HG02610 (cell line): ENCODE measurements around the gene CCDC92.
A peak's percentile ranks its signal among the peaks of the same experiment; 100 is the strongest.

ENCODE experiments used
- ATAC-seq: cut with Tn5 transposase; IDR thresholded peaks from one replicate; pipeline ENCODE4 v1.9.1; 2021; ENCODE audit warnings: mild to moderate bottlenecking, moderate library complexity; ENCODE audit not compliant: unreplicated experiment

The CCDC92 gene

DNA sequence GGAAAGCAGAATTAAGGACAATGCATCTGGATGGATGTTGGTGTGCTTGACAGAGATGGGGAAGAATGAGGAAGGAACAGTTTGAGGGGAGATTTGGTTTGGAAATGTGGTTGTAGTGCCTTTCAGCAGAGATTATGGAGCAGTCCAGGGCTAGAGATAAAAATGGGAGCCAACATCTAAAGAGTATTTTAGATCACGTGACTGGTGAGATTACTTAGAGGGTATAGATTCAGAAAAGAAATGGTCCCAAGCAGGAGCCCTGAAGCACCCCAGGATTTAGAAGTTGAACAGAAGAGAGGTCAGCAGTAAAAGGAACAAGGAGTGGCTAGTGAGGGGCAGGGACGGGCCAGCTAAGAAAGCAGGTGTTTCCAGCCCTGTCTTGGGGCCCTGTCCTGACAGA lies 30.0 kb upstream of the CCDC92 start:
- ATAC-seq: no peak

DNA sequence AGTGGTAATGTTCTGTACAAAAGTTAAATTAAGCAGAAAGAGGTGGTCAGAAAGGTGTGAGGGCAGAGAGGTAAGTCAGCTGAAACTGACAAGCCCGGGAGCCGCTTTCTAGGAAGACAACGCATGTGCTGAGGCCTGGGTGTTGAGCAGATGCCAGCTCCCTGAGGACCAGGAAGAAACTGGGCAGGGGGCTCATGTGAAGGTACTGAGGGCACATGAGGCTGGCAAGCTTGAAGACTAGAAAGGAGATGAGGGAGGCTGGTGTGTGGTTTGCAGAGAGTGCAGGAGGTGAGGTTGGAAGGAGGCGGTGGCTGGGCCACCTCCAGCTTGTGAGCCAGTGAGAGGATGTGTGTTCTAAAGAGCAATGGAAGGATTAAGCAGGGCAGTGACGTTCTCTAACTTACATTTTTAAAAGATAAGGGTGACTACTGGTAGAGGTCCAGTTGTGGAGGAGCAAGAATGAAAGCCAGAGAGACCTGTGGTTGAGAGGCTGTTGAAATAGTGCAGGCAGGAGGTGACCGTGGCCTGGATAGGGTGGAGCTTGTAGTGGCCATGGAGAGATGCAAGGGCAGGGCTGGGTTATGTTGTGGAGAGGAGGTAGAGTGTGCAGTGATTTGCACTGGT lies 29.5 kb upstream of the CCDC92 start:
- ATAC-seq: no peak

DNA sequence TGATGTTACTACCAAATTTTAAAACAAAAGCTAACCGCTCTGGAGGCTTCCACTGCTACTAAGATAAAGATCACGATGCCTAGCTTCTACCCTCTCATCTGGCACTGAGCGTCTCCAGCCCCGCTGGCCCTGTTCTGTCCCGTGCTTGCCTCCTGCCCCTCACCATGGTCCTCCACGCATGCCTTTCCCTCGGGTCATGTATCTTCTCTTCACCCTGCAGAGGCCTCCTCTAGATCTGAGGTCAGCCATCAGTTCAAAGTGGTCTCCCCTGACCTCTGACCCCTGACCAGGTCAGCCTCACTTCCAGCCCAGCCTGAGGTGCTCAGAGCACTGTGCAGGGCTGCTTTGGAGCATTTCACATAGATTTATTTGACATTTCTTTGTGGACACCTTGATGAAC lies 28.7 kb upstream of the CCDC92 start:
- no peak for ATAC-seq

DNA sequence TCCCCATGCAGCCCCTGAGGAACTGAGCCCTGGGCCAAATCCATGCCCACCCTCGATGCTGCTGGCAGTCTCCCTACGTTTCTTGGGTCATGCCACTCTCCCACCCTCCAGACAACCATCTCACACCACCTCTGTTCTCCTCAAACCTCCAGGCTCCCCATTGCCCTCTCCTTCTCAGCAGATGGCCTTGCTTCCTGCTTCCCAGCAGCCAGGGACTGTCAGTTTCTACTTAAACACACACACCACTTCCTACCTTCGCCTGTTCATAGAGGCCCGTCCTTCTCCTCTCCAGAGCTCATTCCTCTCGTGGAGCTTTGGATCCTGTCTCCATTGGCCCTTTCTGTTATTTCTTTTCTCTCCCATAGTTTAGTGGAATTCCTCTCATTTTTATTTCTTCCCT lies 27.5 kb upstream of the CCDC92 start:
- ATAC-seq: no peak

DNA sequence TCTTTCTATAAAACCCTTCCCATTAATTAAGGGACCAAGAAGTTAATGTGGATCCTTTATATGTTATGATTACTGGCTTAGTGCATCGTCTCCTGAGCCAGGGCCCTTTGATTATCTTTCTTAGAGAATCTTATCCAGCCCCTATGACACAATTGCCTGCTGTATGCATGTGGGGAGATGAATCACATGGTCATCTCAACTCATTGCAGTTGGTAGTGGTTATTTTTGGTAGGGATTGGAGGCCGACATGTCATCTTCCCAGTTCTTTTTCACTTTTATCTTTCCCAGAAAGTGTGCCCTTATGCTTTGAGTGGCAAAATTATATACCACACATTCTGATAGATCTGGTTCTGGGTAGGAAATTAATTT lies 26.3 kb upstream of the CCDC92 start:
- ATAC-seq: no peak

DNA sequence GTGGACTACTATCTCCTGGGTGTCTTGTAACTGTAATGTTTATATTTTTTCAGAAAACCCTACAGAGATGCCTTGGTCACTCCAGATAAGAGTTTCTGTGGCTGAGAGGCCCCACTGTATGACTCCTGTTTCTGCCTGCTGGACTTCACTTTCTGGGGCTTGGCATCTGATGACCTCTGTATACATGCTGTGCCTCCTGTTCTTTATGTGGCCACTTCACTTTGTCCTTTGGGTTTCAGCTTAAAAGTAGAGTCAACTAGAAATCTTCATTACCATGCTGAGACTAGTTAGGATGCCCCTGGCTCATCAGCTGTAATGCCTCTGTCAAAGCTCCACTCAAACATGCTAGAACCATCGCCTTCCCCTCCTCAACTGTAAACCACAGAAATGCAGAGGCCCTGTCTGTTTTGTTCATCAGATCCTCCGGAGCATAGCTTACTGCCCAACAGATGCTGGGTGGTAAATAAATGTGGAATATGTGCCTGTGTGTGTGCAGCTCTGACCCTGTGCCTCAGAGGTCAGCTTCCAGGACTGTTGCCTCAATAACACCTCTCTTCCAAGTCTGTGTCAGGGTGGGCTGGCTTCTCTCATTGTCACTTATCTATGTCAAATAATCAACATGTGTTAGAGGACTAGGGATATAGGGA lies 25.8 kb upstream of the CCDC92 start:
- ATAC-seq: no peak

DNA sequence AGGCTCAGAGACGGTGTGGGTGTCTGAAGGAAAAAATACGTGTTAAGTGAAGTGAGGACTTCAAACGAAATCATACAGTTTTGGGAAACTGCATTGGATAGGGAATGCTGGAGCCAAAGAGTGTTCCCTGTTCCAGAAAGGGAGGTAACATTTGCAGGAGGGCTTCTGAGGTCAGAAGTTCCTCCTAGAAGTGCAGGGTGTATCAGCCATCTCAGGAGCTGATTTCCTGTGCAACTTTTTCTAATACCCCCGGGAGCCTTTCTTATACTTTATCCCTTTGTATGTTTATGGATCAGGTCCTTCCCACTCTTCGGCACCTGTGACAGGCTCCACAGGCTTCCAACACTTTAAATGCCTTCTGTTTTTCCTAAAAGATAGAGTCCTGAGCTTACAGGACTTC lies 25.3 kb upstream of the CCDC92 start:
- no peak for ATAC-seq

DNA sequence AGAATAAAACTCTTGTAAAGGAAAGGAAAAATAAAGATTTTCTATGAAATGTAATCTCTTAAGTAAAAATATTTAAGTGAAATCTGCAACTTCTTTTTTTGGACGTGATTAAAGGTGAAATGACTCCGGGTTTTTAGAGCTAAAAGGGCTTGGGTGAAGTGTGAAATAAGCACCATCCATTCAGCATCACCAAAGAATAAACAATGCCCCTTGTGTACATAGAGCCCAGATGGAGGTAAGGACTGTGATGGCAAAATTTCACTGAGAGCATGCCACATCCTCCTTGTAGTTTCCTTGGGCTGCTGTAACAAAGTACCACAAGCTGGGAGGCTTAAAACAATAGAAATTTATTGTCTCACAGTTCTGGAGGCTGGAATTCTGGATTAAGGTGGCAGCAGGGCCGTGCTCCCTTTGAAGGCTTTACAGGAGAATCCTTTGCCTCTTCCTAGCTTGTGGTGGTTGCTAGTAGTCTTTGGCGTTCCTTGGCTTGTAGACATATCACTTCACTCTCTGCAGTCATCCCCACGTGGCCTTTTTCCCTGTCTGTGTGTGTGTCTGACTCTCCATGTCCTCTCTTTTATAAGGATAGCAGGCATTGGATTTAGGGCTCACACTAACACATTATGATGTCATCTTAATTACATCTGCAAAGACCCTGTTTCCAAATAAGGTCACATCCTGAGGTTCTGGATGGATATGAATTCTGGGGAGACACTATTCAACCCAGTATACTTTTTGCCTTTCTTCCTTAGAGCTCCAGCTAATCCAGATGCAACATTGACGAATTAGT lies 24.6 kb upstream of the CCDC92 start:
- ATAC-seq: no peak

DNA sequence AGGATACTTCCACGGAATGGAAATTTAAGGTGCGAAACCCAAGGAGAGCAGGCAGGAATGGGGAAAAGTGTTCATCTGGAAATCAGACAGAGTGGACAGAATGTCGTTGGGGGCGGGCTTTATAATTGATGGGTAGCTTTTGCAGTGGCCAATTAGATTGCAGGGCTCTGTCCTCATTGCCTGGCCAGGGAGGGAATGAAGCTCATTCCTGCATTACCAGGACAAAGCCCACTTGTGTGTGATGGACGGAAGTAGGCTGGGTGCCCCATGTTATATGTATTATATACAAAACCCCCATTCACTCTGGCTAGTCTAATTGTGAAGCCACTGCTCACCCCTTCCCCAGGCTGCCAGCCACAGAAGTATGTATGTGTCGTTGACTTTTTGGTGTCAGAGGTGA lies 23.9 kb upstream of the CCDC92 start:
- ATAC-seq: no peak

DNA sequence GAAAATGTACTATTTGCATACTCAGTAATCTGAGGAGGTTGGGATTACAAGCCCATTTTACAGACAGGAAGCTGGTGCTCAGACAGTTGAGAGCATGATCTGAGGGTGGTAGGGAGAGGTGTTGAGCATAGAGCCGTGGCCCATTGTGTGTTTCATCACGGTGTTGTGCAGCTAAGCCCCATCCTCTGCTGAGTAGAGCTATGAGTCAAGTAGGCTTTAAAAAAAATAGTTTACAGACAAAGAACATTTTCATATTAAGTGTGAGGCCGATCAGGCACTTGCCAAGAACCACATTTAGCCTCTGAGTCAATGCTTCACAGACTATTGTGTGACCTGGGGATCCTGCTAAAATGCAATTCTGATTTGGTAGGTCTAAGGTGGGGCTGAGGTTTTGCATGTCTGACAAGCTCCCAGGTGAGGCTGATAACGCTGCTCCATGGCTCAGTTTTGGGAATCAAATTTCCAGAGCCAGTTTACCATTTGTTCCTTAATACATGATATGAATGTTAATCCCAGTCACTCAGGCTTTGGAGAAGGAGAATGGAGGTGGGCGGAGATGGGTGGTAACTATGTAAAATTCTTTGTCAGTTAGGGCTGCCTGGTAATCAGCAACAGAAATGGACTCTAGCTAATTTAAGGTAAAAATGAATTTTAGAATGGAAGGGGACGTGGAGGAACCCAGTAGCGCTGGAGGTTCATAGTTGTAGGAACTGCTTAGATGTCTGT lies 22.6 kb upstream of the CCDC92 start:
- ATAC-seq: no peak

DNA sequence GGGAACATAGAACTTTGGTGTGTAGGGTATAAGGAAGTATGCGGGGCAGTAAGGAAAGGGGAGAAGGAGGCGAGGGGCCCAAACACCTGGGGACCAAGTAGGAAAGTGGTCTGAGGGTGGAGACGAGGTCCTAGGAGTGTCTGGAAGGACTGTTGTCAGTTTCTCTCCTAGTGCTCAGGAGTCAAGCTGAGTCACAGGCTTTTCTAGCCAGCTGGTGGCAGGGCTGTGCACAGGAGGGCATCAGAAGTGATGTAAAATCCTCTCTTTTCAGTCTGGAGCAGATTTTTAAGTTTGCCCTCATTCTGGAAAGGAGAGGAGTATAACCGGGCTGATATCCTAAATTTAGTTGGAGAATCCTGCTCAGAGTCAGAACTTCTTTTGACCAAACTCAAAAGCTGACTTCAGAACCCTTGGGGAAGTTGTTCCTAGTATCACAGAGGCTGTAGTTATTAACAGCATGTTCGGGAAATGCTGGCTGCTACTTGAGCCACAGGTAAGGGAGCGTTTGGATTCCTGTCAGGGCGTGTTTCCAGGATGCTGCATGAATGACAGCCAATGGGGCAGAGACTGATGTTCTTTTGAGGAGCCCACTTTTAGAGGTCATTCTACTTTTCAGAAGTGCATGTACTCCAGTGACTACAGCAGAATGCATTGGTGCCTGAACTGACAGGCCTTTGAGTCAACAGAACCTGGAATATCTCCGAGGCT lies 19.6 kb upstream of the CCDC92 start:
- ATAC-seq: no peak

DNA sequence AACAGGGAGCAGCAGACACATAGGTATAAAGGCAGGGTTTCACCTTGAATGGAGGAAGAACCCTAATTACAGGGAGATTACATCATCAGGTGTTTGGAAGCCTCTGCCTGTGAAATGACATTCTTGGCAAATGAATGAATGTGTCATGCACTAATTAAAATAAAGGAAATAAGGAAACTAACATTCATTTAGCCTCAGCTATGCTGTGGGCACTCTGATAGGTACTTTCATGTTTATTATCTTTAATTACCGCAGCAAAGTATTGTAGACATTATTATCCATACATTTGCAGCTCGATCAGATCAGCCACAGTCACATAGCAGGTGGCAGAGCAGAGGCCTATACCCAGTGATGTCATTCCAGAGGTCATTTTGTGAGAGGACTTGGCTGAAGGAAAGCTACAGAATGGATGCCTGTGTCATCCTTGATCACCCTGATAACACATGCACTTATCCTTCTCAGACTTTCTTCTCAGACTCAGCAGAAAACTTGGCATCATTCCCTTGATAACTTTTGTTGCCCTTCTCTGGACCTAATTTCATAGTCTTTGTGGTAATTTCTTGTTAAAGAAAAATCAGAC lies 18.8 kb upstream of the CCDC92 start:
- no peak for ATAC-seq

DNA sequence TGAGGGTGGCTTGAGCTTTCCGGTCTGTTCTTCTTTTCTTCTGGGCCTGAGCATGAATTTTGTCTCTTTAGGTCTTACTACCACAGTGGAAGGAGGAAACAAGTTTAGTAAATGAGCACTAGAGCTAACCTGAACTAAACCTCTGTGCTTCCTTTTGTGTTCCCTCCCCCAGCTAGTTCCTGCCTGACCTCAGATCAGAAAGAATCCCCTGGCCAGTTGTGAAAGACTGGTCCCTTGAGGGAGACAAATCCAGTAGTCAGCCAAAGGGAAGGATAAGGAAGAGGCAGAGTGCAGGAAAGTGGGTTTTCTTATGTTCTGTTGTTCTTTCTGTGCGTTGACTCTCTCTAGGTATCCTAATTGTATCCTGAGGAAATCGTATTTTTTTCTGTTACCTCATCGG lies 17.9 kb upstream of the CCDC92 start:
- ATAC-seq: no peak

DNA sequence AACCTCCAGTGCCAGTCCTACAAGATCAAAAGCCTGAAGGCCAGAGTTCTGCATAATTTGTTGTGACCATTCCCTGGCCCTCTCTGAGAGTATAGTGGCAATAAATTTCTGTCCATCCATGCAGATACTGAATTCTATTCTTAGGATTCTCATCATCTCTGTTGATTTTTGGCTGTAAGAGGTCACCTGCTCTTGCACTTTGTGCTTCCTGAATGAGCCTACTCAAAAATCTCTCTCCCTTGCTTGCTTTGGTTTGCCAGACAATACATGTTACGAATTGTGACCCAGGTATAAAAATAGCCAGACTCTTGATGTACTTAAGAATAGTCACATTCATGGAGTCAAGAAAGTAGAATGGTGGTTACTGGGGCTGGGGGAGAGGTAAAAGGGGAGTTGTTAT lies 17.1 kb upstream of the CCDC92 start:
- no peak for ATAC-seq

DNA sequence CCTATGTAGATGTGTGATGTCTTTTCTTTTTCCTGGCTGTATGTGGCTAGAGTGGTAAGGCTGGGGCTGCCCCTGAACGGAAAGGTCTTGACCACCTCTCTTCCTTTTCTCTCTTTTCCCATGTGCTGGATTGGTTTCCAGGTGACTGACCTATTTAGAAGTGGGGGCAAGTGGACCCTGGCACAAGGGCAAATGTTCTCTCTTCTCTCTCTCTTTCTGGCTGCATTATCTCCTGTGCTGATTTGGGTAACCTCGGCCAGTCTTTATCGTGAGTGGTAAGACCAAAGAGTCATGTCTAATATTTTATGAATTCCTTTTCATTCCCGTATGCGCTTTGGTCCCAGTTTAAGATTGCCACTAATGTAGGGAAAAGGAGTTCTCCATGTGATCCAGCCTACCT lies 16.5 kb upstream of the CCDC92 start:
- ATAC-seq: no peak

DNA sequence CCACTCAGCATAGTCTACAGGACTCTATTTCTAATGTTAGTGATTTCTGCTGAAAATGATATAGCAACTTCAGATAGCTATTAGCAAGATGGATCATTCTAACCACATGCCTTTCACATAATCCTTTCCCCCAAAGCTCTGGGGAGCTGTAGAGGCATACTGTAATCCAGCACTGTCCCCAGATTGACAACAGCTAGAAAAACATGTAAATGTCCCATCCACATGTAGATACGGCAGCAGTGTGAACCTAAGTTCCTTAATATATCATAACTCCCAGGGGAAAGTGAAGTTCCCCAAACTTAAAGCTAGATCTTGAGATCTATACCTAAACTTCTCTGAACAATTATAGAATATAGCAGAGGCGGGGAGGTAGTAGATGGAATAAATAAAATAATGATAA lies 14.4 kb upstream of the CCDC92 start:
- no peak for ATAC-seq

DNA sequence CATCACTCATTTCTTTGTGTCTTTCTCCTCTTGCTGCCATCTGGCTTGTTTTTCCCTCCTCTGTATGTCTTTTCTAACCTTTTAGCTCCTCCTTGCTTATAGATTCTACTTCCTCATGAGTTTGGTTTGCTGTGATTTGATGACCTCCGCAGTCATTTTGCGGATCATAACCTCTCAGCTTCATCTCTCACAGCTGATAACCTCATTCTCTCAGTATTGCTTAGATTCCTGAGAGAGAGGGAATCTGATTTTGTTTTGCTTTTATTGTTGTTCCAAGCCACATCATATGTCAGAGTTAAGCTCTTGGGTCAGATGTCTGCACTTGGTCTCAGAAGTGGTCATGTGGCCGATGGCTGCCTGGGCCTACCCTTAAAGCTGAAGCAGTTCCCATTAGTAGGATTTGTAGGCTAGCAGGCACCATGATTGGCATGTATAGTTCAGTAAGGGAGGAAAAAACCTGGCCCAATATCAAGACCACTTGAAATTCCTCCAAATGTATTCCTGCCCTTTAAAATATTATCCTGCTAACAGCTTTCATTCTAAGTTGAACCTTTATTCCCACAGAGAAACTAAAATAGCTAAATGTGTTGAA lies 13.8 kb upstream of the CCDC92 start:
- ATAC-seq: no peak

DNA sequence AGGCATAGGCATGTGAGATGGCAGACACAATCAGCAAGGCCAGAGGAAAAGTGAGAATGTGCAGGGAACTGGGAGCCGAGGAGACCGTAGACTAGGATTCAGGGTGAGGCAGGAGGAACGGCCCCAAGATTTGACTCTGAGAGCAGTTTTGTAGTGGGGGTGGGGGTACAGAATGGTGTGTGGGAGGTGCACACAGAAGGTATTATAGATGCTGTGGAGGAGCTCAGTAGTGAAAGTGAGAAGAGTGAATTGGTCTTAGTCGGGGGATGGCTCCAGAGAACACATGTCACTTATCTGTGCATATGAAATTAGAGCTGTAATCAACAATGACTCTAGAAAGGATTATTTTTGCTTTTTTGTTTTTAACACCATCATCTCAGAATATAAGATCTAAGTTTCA lies 12.3 kb upstream of the CCDC92 start:
- no peak for ATAC-seq

DNA sequence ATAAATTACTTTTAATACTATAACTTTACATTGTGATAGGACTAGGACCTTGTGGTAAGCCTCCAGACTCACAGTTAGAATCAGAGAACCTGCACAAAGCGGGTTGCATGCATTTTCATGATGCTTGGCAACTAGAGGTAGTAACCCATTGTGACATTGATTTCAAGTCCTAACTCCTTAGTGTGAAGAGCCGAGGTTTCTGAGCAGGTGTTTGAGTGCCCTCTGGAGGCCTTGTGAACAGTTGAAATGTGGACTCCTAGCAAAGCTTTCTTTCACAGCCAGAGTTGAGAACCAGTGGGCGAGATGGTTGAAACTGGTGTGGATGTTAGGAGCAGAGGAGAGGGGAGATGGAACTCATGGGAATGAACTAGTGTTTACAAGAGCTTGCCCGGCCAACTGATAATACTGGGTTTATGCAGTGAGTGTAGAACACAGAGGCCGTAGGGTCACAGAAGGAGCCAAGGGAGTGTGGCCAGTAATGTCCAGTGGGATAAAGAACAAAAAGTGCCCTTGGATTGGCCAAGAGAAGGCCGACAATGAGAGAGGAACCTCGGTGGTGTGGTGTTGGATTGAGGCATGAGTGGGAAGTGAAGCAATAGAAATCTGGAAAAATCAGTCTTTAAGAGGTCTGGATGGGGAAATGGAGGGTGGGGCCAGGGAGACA lies 11.3 kb upstream of the CCDC92 start:
- peak; percentile 57 for ATAC-seq

DNA sequence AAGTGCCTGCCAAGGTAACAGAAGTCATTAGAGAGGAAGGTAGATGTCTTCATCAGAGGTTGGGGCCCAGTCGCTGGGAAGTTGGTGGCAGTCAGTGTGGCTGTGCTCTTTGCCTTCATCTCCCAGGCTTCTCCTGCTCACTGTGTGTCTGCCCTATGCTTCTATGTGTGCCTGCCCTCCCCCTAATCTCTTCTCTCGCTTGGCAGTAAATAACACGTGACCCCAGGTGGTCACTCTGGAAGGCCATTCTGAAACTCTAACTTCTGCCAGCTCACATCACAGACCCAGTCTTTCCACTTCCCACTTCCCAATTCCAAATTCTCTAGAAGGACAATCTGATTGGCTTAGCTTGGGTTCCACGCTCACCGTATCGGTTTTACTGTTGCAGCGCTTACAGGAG lies 9.6 kb upstream of the CCDC92 start:
- no peak for ATAC-seq
